GM18907 (cell line): ENCODE data around the gene CDH8.
"Not testable (repeated sequence)": the region's sequence is repeated elsewhere in the genome, so short reads cannot be mapped to it uniquely, and the experiment has no call there.

ENCODE experiments used
- ATAC-seq: cut with Tn5 transposase; IDR thresholded peaks from one replicate; pipeline ENCODE4 v1.9.1; 2021; ENCODE audit warnings: mild to moderate bottlenecking, moderate library complexity; ENCODE audit not compliant: unreplicated experiment

The CDH8 gene

DNA sequence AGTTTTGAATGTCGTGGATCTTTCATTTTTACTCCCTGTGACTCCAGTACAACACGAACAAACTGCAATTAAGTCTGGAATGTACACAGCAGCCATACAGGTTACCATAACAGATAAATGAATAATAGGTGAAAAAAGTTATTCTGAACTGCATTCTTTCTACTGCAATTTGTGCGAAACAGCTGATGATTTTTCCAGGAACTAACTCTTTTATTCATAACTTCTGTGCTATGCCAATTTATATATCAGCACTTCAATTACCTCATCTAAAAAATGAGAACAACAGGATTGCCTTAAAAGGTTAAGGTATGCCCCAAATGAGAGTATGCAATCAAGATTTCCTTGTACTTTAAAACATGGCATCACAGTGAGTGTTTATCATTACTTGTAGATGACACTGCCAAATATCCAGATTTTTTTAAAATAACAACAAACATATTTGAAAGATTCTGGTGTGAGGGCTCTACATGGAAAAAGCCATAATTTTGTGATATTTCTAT lies 238.9 kb downstream of the CDH8 start:
- ATAC-seq, result no peak

DNA sequence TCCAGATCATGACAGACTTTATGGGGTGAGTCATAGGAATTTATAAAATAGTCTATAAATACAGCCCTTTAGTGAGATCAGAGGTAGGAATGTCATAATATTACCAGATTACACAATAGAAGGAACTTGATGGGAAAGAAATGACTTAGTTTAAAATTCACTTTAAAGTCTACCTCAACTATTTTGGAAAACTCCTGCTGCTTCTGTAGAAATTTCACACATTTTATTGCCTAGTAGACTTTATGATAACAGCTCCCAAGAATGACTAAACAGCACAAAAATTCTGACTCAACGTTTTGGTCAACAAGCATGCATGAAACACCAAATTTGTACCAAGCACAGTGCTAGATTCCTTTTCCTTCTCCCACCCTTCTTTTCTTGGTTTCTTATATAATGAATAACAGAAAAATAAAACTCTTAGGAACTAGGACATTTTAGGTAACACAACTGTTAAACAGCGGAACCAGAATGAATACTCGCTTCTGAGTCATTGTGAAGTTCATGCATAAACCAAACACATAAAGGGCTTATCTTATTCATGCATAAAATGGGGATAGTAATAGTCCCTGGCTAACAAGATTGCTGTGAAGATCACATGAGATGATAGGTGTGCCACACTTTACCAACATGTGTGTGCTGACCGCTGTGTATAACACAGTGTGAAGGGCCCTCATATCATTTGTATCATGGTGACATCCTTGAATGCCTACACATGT lies 243.9 kb downstream of the CDH8 start:
- no peak for ATAC-seq

DNA sequence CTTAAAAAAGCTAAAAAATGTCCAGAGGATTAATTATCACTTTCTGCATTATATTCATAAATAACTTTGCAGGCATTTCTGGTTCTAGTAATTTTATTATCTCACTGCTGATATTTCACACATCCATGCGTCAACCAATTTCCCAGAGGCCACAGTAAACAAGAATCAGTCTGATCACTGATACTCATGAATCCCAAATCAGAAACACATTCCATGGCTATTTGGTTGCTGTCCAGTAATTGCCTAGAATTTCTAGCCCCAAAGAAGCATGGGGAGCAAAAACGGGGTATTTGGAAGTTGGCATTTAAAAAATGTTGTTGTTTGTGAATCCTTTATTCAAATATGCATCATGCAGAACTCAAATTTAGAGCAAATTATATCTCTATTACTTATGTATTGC lies 244.8 kb downstream of the CDH8 start:
- no peak for ATAC-seq

DNA sequence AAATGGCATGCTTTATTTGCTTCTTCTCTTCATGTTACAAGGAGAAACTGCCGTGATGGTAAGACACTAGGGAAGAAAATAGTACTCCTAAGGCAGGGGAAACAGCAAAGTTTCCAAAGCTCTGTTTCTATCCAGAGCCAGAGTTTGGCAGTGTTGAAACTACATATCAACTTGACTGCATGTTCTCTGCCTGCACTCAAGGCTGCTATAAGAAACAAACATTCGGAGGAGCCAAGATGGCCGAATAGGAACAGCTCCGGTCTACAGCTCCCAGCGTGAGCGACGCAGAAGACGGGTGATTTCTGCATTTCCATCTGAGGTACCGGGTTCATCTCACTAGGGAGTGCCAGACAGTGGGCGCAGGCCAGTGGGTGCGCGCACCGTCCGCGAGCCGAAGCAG lies 254.4 kb downstream of the CDH8 start:
- not testable (repeated sequence) for ATAC-seq

DNA sequence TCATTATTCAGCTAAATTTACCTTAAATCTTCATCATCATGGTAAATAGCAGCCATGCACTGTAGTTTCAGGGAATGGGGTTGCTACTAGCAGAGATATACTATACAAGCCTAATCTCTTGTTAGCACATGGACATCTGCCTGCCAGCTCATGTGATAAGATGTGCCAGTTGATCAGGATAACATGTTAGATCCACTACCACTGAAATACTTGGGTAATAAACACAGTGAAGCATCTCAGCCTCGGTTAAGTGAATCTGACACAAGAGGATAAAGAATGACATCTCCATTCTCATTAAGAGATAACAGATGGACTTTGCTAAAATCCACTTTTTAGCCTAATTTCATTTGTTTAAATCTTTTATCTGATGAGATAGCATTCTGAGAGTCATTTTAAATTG lies 256.1 kb downstream of the CDH8 start:
- no peak for ATAC-seq

DNA sequence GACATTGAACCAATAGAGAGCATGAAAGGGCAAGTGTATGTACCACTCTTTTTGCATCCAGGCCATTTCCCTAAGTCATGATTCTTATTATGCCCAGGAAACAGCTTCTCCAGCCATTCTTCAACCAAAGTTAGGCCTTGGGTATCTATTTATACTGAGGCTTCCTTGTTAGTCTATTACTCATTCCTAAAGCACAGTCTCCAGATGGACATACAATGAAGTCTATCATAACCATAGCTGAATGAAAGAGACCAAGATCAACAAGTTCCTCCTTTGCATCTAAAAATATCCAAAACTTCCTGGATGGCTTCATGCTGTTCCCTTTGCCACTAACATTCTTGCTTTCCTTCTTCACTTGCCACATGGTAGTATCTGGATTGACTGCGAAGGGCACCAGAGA lies 265.9 kb downstream of the CDH8 start:
- ATAC-seq, result no peak

DNA sequence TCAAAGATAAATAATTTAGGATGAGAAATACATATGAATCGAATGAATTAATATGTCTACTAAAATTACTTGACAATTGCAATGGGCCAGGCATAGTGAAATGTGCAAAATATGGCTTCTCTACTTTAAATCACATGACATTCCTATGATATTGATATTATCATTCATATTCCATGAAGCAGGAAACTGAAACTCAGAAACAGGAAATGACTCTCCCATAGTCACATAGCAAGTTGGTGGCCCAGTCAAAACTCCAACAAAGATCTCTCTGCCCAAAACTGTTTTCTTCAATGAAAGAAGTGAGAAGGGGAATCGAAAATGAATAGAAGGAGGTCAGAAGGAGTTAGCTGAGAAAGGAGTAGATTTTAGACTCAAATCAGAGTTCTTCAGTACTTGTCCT lies 272.2 kb downstream of the CDH8 start:
- ATAC-seq, result no peak

DNA sequence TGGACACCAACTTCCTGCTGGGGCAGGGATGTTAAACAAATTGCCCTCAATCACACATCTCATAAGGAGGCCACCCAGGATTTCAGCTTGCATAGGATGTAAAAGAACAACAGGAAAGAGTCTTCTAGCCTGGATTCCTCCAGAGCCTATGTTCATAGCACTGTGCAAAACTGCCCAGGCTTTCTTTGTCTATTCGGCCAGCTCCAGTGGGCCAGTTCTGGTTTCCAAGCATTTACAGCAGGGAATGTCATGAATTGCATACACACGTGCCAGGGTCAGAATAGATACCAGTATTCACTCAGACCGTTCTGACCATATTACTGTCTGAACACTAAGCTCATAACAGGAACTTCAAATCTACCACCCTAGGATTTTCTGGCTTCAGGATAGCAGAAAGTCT lies 273.2 kb downstream of the CDH8 start:
- ATAC-seq, result no peak

DNA sequence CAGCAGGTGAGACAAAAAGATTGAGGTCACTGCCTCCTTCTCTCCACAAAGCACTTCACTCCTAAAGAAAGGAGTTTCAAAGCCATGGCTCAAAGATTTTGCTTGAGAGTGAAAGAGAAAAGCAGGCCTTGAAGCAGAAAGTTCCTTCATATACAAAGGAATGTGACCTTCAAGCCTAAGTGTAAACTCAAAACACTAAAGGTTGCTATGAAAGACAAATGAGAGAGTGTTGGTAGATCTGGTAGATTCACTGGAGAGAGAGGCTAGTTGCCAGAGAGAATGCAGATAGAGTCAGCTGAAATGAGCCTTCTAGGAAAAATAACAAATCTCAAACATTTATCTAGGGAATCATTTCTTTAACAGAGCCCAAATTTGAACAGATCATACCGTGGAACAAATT lies 305.2 kb downstream of the CDH8 start:
- ATAC-seq, result no peak

DNA sequence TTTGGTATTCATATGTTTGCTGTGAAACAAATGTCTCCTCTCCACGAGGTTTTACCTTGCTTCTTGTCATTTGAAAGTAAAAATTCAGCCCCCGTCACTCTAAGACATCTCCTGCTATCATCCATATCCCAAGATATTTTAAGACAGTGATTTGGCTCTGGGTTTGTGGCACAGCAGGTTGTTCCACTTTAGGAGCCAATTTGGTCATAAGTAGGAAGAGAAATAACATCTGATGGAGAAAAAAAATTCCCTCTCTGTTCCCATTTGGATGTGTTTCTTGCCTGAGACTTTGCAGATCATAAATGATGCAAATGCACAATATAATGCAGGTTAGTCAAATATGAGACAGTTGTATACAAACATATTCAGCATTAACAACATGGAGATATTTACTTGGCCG lies 309.5 kb downstream of the CDH8 start:
- no peak for ATAC-seq

DNA sequence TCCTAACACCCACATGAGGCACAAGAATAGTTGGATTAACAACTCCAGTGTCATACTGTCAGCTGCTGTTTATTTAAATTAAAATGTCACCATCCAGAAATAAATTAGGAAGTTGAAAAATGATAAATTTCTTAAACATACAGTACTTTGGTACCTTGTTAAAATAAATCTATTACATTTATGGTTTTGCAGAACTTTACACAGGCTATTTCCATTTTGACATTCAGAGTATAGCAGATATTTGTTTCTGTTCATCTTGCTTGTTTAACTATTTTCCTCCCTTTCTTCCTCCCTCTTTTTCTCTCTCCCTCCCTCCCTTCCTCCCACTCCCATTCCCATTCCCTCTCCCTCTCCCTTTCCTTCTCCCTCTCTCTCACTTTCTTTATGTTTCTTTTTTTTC lies 310.1 kb downstream of the CDH8 start:
- ATAC-seq, result no peak

DNA sequence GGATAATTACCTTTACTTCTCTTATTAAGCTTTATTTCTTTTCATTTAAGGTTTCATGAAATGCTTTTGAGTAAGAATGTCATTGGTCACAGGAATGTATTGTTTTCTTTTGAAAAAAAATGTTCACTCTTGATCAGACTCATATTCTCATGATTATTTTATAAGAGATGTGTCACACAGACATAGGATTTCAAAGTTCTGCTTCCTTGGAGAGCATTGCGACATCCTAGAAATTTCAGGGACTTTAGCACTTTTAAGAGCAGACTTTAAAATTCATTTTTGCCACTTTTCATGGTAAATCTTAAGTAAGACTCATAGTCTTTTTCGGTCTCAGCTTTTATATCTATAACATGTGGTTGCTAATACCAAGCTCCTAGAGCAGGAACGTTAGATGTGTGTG lies 314.7 kb downstream of the CDH8 start:
- ATAC-seq, result no peak

DNA sequence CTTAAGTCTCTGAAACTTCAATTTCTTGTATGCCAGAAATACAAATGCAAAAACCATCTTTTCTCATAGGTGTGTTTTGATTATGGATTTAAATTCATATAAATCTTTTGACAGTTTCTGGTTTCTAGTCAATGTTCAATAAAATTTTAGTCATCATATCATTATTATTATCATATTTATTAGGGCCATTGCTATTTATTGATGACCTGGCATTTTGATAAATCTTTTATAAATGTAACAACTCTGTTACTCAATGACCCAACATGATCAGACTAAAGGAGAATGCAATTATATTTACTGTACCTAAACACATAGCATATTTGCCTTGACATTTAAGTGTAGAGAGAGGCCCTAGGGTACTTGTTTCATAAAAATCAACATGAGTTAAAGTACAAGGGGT lies 320.8 kb downstream of the CDH8 start:
- ATAC-seq, result no peak

DNA sequence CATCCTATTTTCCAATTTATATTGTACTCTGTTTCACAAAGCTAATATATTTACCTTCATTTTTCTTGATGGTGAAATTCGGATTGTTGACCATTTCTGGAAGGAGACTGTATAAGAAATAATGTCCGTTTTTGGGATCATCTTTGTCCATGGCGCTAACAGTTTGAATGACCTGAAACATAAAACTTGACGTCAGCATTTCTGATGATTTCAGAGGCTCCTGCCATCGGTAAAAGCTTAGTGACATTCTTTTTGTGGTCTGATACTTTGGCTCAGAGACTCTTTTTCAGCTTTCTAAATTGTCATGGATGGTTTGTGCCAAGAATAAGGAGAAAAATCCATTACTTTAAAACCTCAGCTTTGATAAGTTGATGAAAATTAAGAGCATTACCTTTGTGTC lies 322.5 kb downstream of the CDH8 start:
- ATAC-seq, result no peak

DNA sequence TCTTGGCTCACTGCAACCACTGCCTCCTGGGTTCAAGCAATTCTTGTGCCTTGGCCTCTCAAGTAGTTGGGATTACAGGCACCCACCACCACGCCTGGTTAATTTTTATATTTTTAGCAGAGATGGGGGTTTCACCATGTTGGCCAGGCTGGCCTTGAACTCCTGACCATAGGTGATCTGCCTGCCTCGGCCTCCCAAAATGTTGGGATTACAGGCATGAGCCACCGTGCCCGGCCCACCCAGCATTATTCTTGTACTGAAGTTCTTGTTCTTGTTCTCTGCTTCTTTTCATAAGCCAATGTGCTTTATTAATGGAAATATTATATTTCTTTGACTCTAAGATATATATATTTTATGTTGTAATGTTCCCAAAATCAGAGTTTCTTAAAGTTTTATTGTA lies 336.6 kb downstream of the CDH8 start:
- ATAC-seq, result not testable (repeated sequence)

DNA sequence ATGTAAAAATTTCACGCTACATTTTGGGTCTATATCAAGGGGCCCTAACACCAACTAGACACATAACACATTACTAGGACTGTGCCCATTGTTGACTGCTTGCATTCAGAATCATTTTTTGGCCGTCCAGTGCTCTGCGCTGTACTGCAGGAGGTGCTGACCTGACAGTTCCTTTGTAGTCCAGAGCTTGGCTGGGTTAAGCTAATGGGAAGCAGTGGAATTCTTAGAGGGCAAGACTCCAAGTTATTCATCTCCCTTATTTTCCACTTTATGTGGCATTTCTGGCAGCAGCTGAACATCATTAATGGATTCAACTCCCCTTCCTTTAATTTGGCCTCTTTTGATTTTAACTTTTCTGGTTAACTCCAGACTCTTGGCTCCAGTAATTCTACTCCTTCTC lies 351.7 kb downstream of the CDH8 start:
- ATAC-seq, result no peak

DNA sequence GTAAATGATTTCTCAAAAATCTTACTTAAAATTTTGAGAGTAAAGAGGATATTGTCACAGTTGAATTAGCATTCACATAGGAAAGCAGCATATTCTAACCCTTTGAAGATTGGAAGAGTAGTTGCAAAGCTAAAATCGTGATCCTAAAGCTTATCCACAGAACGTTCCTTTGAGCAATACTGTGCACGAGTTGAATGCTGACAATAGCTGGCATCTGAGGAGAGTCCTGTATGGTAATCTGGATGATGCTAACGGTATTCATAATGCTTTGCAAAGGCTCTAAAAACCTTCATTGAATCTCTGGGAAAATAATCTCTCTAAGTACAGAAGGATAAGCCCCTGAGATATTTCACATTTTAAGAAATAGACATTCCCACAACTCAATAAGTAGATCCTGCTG lies 354.6 kb downstream of the CDH8 start:
- no peak for ATAC-seq

DNA sequence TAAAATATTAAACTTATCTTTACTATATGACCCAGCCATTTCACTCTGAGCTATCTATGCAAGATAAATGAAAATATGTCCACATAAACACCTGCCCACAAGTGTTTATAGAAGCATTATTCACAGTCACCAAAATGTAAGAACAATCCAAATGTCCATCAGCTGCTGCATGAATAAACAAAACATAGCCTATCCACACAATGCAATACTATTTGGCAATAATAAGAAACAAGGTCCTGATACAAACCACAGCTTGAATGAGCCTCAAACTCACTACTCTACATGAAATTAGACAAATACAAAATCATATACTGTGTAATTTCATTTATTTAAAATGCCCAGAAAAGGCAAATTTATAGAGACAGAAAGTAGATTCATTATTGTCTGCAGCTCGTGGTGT lies 355.1 kb downstream of the CDH8 start:
- no peak for ATAC-seq

DNA sequence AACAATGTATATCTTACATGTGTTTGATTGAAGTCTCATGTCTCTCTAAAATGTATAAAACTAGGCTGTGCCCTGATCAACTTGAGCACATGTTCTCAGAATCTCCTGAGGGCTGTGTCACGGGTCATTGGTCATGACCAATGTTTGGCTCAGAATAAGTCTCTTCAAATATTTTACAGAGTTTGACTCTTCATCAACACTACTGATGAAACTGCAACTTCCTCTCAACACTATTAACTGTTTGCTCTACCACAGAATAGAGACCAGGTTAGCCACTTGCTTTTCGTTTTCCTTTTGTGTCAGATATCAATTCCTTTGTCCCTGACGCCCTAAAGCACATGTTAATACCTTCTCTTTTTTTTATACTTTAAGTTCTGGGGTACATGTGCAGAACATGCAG lies 358.1 kb downstream of the CDH8 start:
- ATAC-seq, result no peak

DNA sequence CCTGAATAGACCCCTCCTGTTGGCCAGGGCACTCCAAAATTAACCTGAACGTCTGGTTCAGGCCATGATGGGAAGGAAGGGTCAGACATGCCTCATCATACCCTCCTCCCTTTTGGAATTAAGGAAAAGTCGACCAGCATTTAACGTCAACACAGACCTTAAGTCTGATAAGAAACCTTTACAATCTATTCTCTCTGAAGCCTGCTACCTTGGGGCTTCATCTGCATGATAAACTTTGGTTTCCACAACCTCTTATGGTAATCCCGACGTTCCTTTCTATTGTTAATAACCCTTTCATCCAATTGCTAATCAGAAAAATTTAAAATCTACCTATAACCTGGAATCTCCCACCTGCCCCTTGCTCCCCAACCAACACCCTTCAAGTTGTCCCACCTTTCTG lies 358.5 kb downstream of the CDH8 start:
- no peak for ATAC-seq

DNA sequence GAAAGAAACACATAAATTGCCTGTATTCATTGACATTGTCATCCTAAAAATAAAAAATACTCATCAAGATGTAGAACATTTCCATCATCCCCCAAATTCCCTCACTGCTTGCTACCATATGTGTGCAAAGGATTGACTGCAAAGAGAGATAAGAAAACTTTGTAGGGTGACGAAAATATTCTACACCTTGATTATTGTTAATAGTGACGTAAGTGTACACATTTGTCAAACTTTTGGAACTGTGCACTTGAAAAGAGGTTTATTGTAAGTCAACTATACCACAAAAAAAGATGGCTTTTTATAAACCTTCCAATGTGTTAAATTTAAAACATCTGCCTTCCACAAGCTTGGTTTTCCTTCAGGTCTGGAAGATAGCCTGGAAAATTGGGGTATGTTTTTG lies 359.5 kb downstream of the CDH8 start:
- ATAC-seq, result no peak

DNA sequence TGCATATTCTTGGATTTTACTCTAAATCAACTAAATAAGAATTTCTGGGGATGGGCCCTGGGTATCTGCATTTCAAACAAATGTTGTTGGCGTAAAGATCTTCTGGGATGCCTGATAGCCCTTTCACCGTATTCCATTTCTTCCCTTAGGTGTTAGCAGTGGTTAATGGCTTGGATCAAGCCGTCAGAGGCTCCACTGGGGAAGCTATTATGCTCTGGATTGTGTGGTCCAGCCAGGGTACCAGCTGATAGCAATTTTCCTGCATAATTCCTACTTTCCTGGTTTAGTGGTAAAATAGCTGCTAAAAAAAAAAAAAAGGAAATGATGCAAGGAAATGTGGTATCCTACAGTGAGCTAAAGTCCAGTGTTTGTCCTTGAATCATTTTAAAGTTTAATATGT lies 365.1 kb downstream of the CDH8 start:
- ATAC-seq, result no peak

DNA sequence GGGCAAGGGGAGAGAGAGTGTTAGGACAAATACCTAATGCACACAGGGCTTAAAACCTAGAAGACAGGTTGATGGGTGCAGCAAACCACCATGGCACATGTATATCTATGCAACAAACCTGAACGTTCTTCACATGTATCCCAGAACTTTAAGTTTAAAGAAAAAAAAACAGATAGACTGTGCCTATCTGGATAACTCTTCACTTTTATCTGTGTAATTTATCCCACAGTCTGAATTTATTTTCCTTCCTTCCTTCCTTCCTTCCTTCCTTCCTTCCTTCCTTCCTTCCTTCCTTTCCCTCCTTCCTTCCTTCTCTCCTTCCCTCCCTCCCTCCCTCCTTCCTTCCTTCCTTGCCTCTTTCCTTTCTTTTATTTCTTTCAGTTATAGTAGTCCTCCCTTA lies 370.7 kb downstream of the CDH8 start:
- no peak for ATAC-seq
